Parathyroid adenoma (tissue), 2 donors: Measurements from ENCODE around the gene MRM2.

Experiments used
- H2AFZ ChIP-seq: fragments of 300-600 bp; sonication (generic); one replicate; pipeline ENCODE4 v1.7.0; 2017; ENCODE audit warnings: antibody characterized with exemption, mild to moderate bottlenecking
- H3K27ac ChIP-seq: fragments of 300-600 bp; sonication (generic); one replicate; pipeline ENCODE4 v1.7.0; 2017
- H3K27me3 ChIP-seq: fragments of 300-600 bp; sonication (generic); one replicate; pipeline ENCODE4 v1.7.0; 2017; ENCODE audit warnings: low read length; ENCODE audit not compliant: control insufficient read depth, insufficient read depth
- H3K36me3 ChIP-seq: fragments of 300-600 bp; sonication (generic); one replicate; pipeline ENCODE4 v1.7.0; 2017; ENCODE audit warnings: low read length; ENCODE audit not compliant: control insufficient read depth, insufficient read depth
- H3K4me1 ChIP-seq: fragments of 300-600 bp; sonication (generic); one replicate; pipeline ENCODE4 v1.7.0; 2017; ENCODE audit warnings: control low read depth
- H3K4me2 ChIP-seq: fragments of 300-600 bp; sonication (generic); one replicate; pipeline ENCODE4 v1.7.0; 2017; ENCODE audit warnings: low read length
- H3K4me3 ChIP-seq: fragments of 300-600 bp; sonication (generic); one replicate; pipeline ENCODE4 v1.7.0; 2017; ENCODE audit warnings: low read depth, low read length
- H3K79me2 ChIP-seq: fragments of 300-600 bp; sonication (generic); one replicate; pipeline ENCODE4 v1.7.0; 2017; ENCODE audit warnings: control low read depth
- H3K9ac ChIP-seq: fragments of 300-600 bp; sonication (generic); one replicate; pipeline ENCODE4 v1.7.0; 2017; ENCODE audit warnings: mild to moderate bottlenecking
- H3K9me3 ChIP-seq: fragments of 300-600 bp; sonication (generic); one replicate; pipeline ENCODE4 v1.7.0; 2017; ENCODE audit warnings: low read length; ENCODE audit not compliant: control insufficient read depth
- CTCF ChIP-seq: fragments of 300-600 bp; sonication (generic); IDR thresholded peaks from one replicate; pipeline ENCODE4 v1.7.0; 2017; ENCODE audit warnings: antibody characterized with exemption, mild to moderate bottlenecking
- donor health status: primary hyperparathyroidism.

The MRM2 gene

GRCh38 chr7:2288503-2288902 lies 46.5 kb upstream of the MRM2 start:
- H3K9ac ChIP-seq: no peak overlapping the region
- H3K27me3 ChIP-seq: no peaks in the 10 kb centered on the region
- H3K36me3 ChIP-seq: no peaks in the 10 kb centered on the region
- H3K4me1 ChIP-seq: no peaks in the 10 kb centered on the region
- H3K4me2 ChIP-seq: no peak overlapping the region
- H3K4me3 ChIP-seq: no peak overlapping the region
- H3K27ac ChIP-seq: no peak overlapping the region
- H2AFZ ChIP-seq: no peak overlapping the region
- H3K9me3 ChIP-seq: no peaks in the 10 kb centered on the region
- H3K79me2 ChIP-seq: peaks cover 2% of the 10 kb centered on the region
- no peak for TF ChIP-seq CTCF

DNA sequence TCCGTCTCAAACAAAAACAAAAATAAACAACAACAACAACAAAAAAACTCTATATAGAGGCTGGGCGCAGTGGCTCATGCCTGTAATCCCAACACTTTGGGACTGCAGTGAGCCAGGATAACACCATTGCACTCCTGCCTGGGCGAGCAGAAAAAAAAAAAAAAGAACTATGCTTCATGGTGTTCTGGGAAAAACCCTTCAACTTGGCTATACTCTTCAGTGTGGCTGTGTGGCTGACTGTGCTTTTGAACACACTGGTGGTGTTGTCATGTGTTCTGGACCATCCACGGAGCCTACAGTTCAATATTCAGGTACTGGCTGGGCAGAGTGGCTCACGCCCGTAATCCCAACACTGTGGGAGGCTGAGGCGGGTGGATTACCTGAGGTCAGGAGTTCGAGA lies 45.7 kb upstream of the MRM2 start:
- no peak overlapping the region for H3K9ac ChIP-seq
- H2AFZ ChIP-seq: no peak overlapping the region
- H3K4me3 ChIP-seq: no peak overlapping the region
- no peak overlapping the region for H3K27ac ChIP-seq
- no peaks in the 10 kb centered on the region for H3K36me3 ChIP-seq
- H3K9me3 ChIP-seq: no peaks in the 10 kb centered on the region
- TF ChIP-seq CTCF: no peak
- H3K4me2 ChIP-seq: no peak overlapping the region
- no peaks in the 10 kb centered on the region for H3K27me3 ChIP-seq
- H3K79me2 ChIP-seq: peaks cover 2% of the 10 kb centered on the region
- H3K4me1 ChIP-seq: no peaks in the 10 kb centered on the region

GRCh38 chr7:2283074-2283473 lies 41.1 kb upstream of the MRM2 start:
- Histone ChIP-seq H3K27me3 (no peaks in the 10 kb centered on the region), H3K4me3 (no peak overlapping the region), H3K9me3 (no peaks in the 10 kb centered on the region), H3K36me3 (no peaks in the 10 kb centered on the region), H3K9ac (no peak overlapping the region), H3K4me2 (no peak overlapping the region), H3K4me1 (no peaks in the 10 kb centered on the region), H2AFZ (no peak overlapping the region), H3K27ac (no peak overlapping the region), H3K79me2 (no peaks in the 10 kb centered on the region)
- no peak for TF ChIP-seq CTCF

DNA sequence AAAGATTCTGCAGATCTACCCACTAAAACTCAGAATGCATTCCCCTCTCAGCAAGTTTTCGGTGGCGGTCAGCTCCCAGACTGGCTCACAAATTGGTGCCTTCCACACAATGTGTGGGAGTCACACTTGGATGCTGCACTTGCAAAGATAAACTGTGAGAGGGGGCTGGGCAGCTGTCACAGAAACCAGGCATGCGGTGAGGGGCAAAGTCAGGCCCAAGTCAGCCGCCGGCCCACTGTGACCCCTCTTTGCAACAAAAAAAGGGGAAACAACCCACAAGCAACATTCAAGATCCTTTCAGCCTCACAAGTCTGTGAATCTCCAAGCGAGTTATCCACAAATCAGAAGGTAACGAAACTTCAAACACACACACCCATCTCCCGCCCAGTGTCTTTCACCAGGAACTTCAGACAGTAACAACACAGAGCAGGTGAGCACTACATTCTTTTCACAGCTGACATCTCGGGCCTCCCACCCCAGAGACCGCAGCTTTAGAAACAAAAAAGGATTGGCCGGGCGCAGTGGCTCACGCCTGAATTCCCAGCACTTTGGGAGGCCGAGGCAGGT lies 40.3 kb upstream of the MRM2 start:
- Histone ChIP-seq H3K27ac (no peak overlapping the region), H3K36me3 (no peaks in the 10 kb centered on the region), H3K79me2 (no peaks in the 10 kb centered on the region), H3K9me3 (no peaks in the 10 kb centered on the region), H3K4me2 (no peak overlapping the region), H3K27me3 (no peaks in the 10 kb centered on the region), H3K4me3 (no peak overlapping the region), H3K4me1 (no peaks in the 10 kb centered on the region), H3K9ac (no peak overlapping the region), H2AFZ (no peak overlapping the region)
- no peak for TF ChIP-seq CTCF

- no peak overlapping the region for H3K27ac ChIP-seq
- H3K9ac ChIP-seq: no peak overlapping the region
- no peaks in the 10 kb centered on the region for H3K4me1 ChIP-seq
- no peak for TF ChIP-seq CTCF
- H3K9me3 ChIP-seq: no peaks in the 10 kb centered on the region
- H3K79me2 ChIP-seq: no peaks in the 10 kb centered on the region
- H3K4me3 ChIP-seq: no peak overlapping the region
- H3K27me3 ChIP-seq: no peaks in the 10 kb centered on the region
- no peak overlapping the region for H3K4me2 ChIP-seq
- H2AFZ ChIP-seq: no peak overlapping the region
- H3K36me3 ChIP-seq: no peaks in the 10 kb centered on the region
Observed at GRCh38 chr7:2281541-2281940, 39.5 kb upstream of the MRM2 start.
